Panc1 (cell line): Measurements from ENCODE around the gene RNF19B. TPM values are rescaled to one million over a fixed set of nuclear protein-coding genes. Genes with fewer than 3 reads are reported as not detected.

Experiments
- ATAC-seq: fragments of 200-7000 bp; cut with Tn5 transposase; 2 replicates; pipeline ENCODE4 v1.9.1; 2020; ENCODE audit warnings: mild to moderate bottlenecking, moderate library complexity
- BruUV-seq: library from RNA; stranded (reverse); fragments of 400-500 nt; replicated peaks from 2 replicates; lab custom pipeline; 2021; lab: Mats Ljungman, UMichigan
- CTCF ChIA-PET: fragments of 300-600 bp; sonication (Branson Sonifier 250); formaldehyde crosslinking; loops from one replicate; lab custom pipeline; 2022; ENCODE audit warnings: antibody characterized with exemption; lab: Charles Lee
- POLR2A ChIA-PET: fragments of 300-600 bp; sonication (Branson Sonifier 250); formaldehyde crosslinking; loops from one replicate; lab custom pipeline; 2022; ENCODE audit warnings: antibody characterized with exemption; lab: Charles Lee
- DNase-seq: peaks from one replicate; pipeline ENCODE4 v3.0.0-alpha.2; 2010; ENCODE audit warnings: low read depth, low spot score
- H3K27ac ChIP-seq: 2 replicates; pipeline ENCODE4 v1.5.1; 2011; ENCODE audit warnings: mild to moderate bottlenecking, low read length, inconsistent platforms
- H3K27me3 ChIP-seq: fragments of 200-500 bp; sonication (Bioruptor generic); 2 replicates; pipeline ENCODE4 v1.6.0; 2014; ENCODE audit warnings: low read length, inconsistent platforms; ENCODE audit not compliant: control insufficient read depth, insufficient read depth
- H3K36me3 ChIP-seq: fragments of 200-500 bp; sonication (Bioruptor generic); 2 replicates; pipeline ENCODE4 v1.5.1; 2014; ENCODE audit warnings: inconsistent platforms, mild to moderate bottlenecking, low read length, moderate library complexity; ENCODE audit not compliant: control insufficient read depth, insufficient read depth
- H3K4me1 ChIP-seq: 2 replicates; pipeline ENCODE4 v1.5.1; 2011; ENCODE audit warnings: inconsistent platforms, mild to moderate bottlenecking, low read length, moderate library complexity; ENCODE audit not compliant: control insufficient read depth, insufficient read depth
- H3K4me3 ChIP-seq, 2 experiments: 2 replicates each; pipeline ENCODE4 v1.5.1; 2011 to 2012; ENCODE audit warnings: low read depth in 2 of 2, low read length in 2 of 2, mild to moderate bottlenecking in 2 of 2, inconsistent platforms in 1 of 2, moderate library complexity in 1 of 2
- H3K9me3 ChIP-seq: fragments of 200-500 bp; sonication (Bioruptor generic); 2 replicates; pipeline ENCODE4 v1.5.1; 2014; ENCODE audit warnings: low read depth, mild to moderate bottlenecking, inconsistent platforms, low read length, moderate library complexity; ENCODE audit not compliant: control insufficient read depth, insufficient read depth
- POLR2AphosphoS5 ChIP-seq: IDR thresholded peaks from 2 replicates; pipeline ENCODE4 v1.6.1; 2012; ENCODE audit warnings: mild to moderate bottlenecking, low read depth, low read length, moderate library complexity
- SIN3A ChIP-seq: IDR thresholded peaks from 2 replicates; pipeline ENCODE4 v1.6.1; 2012; ENCODE audit warnings: low read depth, mild to moderate bottlenecking, low read length, moderate library complexity, borderline replicate concordance; ENCODE audit not compliant: insufficient read depth
- TCF7L2 ChIP-seq: IDR thresholded peaks from 2 replicates; pipeline ENCODE4 v1.6.1; 2011; ENCODE audit warnings: mild to moderate bottlenecking, low read depth, low read length, inconsistent platforms
- in situ Hi-C: cut with HindIII; loops from 2 replicates; pipeline ENCODE4 v1.10.0; 2016; ENCODE audit warnings: low sequenced_read_pairs, low pct_unique_long_range_greater_than_20kb
- intact Hi-C: fragments of 100-400 bp; cut with micrococcal nuclease; formaldehyde crosslinking; loops from one replicate; pipeline ENCODE4 v1.10.0; 2022; ENCODE audit not compliant: unreplicated experiment
- total RNA-seq: library from RNA; stranded (reverse); gene quantifications from one replicate; pipeline ENCODE4 v1.2.1, GENCODE V29; 2021; ENCODE audit not compliant: unreplicated experiment
- TF ChIP-seq, protein P1 (sequence below): fragments of 450-650 bp; IDR thresholded peaks from 2 replicates; pipeline ENCODE4 v1.5.1; 2017; ENCODE audit warnings: mild to moderate bottlenecking
- TF ChIP-seq, protein P2 (sequence below), 2 experiments: IDR thresholded peaks; 2 replicates each; pipeline ENCODE4 v1.6.1; 2011 to 2012; ENCODE audit warnings: low read depth in 2 of 2, control low read depth in 1 of 2, low read length in 1 of 2, mild to moderate bottlenecking in 1 of 2, moderate library complexity in 1 of 2; ENCODE audit not compliant: insufficient read depth in 1 of 2

RNF19B gene
- total RNA-seq, 1 experiment from 2014 or later, result 29.1 TPM

GRCh38 chr1:32990887-32991286 is 26.3 kb upstream of the RNF19B start:
- TF ChIP-seq, protein P1, sequence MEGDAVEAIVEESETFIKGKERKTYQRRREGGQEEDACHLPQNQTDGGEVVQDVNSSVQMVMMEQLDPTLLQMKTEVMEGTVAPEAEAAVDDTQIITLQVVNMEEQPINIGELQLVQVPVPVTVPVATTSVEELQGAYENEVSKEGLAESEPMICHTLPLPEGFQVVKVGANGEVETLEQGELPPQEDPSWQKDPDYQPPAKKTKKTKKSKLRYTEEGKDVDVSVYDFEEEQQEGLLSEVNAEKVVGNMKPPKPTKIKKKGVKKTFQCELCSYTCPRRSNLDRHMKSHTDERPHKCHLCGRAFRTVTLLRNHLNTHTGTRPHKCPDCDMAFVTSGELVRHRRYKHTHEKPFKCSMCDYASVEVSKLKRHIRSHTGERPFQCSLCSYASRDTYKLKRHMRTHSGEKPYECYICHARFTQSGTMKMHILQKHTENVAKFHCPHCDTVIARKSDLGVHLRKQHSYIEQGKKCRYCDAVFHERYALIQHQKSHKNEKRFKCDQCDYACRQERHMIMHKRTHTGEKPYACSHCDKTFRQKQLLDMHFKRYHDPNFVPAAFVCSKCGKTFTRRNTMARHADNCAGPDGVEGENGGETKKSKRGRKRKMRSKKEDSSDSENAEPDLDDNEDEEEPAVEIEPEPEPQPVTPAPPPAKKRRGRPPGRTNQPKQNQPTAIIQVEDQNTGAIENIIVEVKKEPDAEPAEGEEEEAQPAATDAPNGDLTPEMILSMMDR, result no peak
- TF ChIP-seq, protein P2, sequence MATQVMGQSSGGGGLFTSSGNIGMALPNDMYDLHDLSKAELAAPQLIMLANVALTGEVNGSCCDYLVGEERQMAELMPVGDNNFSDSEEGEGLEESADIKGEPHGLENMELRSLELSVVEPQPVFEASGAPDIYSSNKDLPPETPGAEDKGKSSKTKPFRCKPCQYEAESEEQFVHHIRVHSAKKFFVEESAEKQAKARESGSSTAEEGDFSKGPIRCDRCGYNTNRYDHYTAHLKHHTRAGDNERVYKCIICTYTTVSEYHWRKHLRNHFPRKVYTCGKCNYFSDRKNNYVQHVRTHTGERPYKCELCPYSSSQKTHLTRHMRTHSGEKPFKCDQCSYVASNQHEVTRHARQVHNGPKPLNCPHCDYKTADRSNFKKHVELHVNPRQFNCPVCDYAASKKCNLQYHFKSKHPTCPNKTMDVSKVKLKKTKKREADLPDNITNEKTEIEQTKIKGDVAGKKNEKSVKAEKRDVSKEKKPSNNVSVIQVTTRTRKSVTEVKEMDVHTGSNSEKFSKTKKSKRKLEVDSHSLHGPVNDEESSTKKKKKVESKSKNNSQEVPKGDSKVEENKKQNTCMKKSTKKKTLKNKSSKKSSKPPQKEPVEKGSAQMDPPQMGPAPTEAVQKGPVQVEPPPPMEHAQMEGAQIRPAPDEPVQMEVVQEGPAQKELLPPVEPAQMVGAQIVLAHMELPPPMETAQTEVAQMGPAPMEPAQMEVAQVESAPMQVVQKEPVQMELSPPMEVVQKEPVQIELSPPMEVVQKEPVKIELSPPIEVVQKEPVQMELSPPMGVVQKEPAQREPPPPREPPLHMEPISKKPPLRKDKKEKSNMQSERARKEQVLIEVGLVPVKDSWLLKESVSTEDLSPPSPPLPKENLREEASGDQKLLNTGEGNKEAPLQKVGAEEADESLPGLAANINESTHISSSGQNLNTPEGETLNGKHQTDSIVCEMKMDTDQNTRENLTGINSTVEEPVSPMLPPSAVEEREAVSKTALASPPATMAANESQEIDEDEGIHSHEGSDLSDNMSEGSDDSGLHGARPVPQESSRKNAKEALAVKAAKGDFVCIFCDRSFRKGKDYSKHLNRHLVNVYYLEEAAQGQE (IDR thresholded peaks at IDR 0.05; ENCODE audit: insufficient read depth in 1 of 2, low read depth in 2 of 2, low read length in 1 of 2), result no peak
- TF ChIP-seq POLR2AphosphoS5, result no peak
- TF ChIP-seq TCF7L2, result no peak
- no peak for TF ChIP-seq SIN3A
- Histone ChIP-seq H3K27ac (no peak overlapping the region), H3K27me3 (no peaks in the 10 kb centered on the region), H3K9me3 (no peaks in the 10 kb centered on the region), H3K36me3 (no peaks in the 10 kb centered on the region), H3K4me1 (peaks cover 8% of the 10 kb centered on the region; the same call in 1 of the 2 replicates), H3K4me3 (no peak overlapping the region)
- ChIA-PET CTCF (interaction anchor here (0.7 kb wide), 1 partner anchor 99 kb away, joined by 14 read pairs; no protein-coding TSS in a partner anchor), POLR2A (interaction anchor here (0.7 kb wide), 1 partner anchor 26 kb away, joined by 8 read pairs; the partner anchor contains the start of gene RNF19B)
- ATAC-seq (no peak), DNase-seq (no peak)
- intact Hi-C loops (no loop called here), in situ Hi-C loops (no loop called here)
- BruUV-seq, result no TSS peak

DNA sequence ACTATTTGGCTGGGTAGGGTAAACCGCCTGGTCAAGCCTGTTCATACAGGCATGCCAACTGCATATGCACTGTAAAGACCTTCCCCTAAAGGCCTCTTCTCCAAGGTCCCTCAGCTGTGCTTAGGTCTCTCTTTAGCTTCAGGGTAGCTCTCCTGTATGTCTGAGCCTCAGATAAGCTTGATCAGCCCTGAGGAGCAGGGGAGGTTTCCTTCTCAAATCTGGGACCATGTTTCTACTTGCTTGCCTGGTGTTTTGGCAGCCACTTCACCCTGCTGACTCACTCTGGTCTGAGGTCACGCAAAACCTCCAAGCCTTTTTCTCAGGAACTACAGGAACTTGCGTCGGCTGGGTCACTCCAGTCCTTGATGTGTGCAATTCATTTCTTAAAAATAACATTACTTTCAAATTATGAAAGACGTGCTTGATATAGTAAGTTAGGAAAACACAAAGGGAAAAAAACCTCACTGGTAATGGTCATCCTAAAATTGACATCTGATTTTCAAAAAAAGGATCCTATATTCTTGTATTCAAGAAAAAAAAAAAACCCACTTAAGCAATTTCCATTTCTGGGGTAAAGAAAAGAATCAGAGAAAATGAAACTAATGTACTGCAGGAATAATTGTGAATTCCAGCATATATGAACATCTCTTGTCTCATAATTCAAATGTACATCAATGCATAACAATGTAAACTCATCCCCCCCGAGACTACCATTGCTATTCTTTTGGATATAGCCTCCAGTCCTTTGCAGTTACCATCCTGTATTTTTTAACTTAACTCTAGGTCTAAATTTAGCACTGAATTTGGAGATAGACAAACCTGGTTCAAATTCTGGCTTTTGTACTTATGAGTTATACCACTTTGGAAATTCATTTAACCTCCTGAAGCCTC is 24.8 kb upstream of the RNF19B start:
- ChIA-PET CTCF (interaction anchor here (0.9 kb wide), 1 partner anchor 45 kb away, joined by 4 read pairs; no protein-coding TSS in a partner anchor), POLR2A (no interaction called here)

More for the DNA sequence above, 24.8 kb upstream of the RNF19B start:
- Histone ChIP-seq H3K27me3 (no peaks in the 10 kb centered on the region), H3K27ac (peak overlapping the region; percentile 49), H3K4me3 (no peak overlapping the region; a peak in 1 of 4 replicates), H3K9me3 (no peaks in the 10 kb centered on the region), H3K4me1 (peaks cover 8% of the 10 kb centered on the region; the same call in 1 of the 2 replicates), H3K36me3 (no peaks in the 10 kb centered on the region)
- ATAC-seq (peak; percentile 69), DNase-seq (peak; percentile 79)
- TF ChIP-seq POLR2AphosphoS5 (no peak), TCF7L2 (no peak), SIN3A (no peak)
- TF ChIP-seq, protein P1, result no peak
- TF ChIP-seq, protein P2 (IDR thresholded peaks at IDR 0.05; ENCODE audit: insufficient read depth in 1 of 2, low read depth in 2 of 2, low read length in 1 of 2), result no peak
- BruUV-seq, result no TSS peak
- in situ Hi-C loops (no loop called here), intact Hi-C loops (no loop called here)
